Gastrocnemius medialis (tissue), 4 donors: Measurements from ENCODE around the gene CTDSPL.

Experiments
- POLR2A ChIP-seq, 2 donors: fragments of 450-650 bp; IDR thresholded peaks; one replicate each; pipeline ENCODE4 v1.6.1; 2017; ENCODE audit warnings: antibody characterized with exemption in 2 of 2, mild to moderate bottlenecking in 2 of 2, moderate library complexity in 2 of 2
- TF ChIP-seq, protein P1 (sequence below), 5 experiments: fragments of 450-650 bp in 3 of 5; fragments of 200-600 bp in 2 of 5; sonication (generic) in 2 of 5; IDR thresholded peaks in 4 of 5; conservative IDR thresholded peaks in 1 of 5; 1 replicate in 4 of 5; 2 replicates in 1 of 5; pipeline ENCODE4 v1.5.1; 2016 to 2019; ENCODE audit warnings: antibody characterized with exemption in 5 of 5, mild to moderate bottlenecking in 3 of 5, moderate library complexity in 3 of 5

DNA sequence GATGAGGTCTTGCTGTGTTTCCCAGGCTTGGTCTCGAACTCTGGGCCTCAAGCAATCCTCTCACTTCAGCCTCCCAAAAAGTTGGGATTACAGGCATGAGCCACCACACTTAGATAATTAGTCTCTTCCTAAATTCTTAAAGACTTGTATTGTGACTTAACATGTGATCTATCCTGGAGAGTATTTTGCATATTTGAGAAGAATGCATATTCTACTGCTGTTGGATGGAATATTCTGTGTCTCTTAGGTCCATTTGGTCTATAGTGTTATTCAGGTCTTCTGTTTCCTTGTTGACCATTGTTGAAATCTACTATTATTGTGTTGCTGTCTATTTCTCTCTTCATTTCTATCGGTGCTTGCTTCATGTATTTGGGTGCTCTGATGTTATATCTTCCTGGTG, 68.8 kb downstream of the CTDSPL start:
- TF ChIP-seq POLR2A (IDR thresholded peaks at IDR 0.05), result no peak
- TF ChIP-seq, protein P1, sequence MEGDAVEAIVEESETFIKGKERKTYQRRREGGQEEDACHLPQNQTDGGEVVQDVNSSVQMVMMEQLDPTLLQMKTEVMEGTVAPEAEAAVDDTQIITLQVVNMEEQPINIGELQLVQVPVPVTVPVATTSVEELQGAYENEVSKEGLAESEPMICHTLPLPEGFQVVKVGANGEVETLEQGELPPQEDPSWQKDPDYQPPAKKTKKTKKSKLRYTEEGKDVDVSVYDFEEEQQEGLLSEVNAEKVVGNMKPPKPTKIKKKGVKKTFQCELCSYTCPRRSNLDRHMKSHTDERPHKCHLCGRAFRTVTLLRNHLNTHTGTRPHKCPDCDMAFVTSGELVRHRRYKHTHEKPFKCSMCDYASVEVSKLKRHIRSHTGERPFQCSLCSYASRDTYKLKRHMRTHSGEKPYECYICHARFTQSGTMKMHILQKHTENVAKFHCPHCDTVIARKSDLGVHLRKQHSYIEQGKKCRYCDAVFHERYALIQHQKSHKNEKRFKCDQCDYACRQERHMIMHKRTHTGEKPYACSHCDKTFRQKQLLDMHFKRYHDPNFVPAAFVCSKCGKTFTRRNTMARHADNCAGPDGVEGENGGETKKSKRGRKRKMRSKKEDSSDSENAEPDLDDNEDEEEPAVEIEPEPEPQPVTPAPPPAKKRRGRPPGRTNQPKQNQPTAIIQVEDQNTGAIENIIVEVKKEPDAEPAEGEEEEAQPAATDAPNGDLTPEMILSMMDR (IDR thresholded peaks at IDR 0.05 in 4 of 5, conservative IDR thresholded peaks at IDR 0.05 in 1 of 5), result no peak
